HG03139 (cell line): ENCODE data around the gene PERCC1.
"Not testable (repeated sequence)": the region's sequence is repeated elsewhere in the genome, so short reads cannot be mapped to it uniquely, and the experiment has no call there.

ENCODE experiments used
- ATAC-seq: cut with Tn5 transposase; IDR thresholded peaks from one replicate; pipeline ENCODE4 v1.9.1; 2021; ENCODE audit not compliant: unreplicated experiment

PERCC1 gene

DNA sequence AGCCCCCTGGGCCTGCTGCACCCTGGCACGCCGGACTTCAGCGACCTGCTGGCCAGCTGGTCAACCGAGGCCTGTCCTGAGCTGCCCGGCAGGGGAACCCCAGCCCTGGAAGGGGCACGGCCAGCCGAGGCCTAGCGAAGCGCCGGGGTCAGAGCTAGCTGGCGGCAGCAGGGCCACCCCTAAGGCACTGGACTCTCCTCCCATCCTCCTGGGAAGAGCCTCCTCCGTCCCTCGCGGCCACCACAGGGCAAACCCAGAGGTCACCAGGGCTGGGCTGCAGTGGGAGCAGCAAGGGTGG is 2.3 kb downstream of the PERCC1 start:
- no peak for ATAC-seq

GRCh38 chr16:1433756-1434155 is 2.9 kb downstream of the PERCC1 start:
- no peak for ATAC-seq

DNA sequence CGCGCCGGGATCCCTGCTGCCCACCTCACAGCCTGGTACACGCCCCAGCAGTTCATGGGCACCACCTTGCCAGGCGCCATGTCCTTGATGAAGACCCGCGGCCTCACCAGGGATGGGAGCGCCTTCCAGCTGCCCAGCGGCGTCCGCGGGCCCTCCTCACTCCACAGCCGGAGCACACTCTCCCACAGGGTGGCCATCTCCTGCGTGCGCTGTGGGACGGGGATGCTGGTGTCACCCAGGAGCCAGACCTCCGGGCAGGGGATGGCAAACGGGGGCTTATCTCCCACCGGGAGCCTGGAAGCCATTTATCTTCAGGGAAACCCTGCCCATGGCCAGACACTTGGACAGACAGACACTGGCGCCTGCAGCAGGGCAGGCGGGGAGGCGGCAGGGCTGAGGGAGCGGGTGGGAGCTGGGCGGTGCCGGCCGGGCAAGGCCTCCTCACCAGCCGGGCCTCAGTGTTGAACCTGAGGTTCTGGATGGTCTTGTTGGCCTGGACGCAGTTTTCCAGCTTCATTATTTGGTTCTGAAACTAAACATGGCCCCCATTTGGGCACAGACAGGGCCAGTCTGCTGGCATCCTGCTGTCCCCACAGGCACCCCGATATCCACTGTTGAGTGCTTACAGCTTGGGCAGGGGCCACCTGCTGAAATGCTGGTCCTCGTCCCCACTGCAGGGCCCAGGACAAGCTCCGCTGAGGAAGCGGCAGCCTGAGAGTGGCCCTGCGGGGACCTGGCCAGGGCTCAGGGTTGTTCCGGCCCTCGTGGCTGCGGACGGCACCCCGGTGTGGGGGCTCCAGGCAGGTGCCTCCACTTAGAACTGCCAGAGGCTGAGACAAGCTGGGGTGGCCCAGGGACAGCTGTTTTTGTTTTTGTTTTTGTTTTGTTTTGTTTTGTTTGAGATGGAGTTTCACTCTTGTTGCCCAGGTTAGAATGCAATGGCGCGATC is 4.0 kb downstream of the PERCC1 start:
- ATAC-seq: no peak

DNA sequence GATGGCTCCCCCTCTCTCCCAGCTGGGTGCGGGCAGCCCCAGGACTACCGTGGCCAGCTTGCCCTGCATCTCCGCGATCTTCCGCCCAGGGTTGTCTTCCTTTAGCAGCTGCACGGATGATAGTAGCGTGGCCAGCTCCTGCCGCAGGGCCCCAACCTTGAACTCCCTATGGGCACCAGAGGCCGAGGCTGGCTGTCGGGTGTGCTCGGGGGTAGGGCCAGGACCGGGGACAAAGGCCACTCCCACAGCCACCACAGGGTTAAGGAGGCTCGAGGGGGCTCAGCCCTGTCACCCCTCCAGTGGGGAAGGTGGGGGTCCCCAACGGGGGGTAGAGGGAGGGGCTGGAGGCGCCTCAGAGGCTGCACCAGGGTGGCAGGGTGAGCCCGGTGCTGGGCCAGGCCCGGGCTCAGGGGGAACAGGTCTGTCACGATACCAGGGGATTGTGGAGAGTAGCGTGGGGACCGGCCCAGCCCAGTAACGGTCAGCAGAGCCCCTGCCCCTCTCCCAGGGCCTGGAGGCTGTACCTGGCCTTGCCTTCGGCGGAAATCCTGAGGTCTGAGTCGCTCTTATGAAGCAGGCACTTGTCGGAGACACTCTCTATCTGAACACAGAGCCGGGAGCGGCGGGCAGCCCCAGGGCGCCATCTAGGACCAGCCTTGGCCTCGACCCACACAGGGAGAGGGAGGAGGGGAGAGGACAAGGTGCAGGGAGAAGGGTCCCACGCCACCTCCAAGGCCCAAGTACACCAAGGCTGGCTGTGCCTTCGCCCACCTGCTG is 5.2 kb downstream of the PERCC1 start:
- ATAC-seq: no peak

GRCh38 chr16:1436731-1437355 is 6.0 kb downstream of the PERCC1 start:
- no peak for ATAC-seq

DNA sequence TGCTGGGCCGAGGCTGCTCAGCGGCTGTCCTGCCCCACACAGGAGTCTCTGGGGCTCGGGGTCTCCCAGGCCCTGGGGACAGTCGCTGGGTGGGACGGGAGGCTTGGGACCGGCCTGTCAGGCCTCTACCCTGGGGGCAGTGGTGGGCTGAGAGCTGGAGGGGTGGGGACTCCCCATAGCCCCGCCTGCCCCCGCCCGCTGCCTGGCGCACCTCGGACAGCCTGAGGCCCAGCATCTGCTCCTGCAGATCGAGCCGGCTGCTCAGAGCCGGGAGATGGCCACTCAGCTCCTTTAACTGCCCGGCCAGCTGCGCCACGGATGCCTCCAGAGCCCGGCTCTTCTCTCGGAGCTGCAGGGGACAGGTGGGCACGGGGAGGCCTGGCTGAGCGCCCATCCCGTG is 6.7 kb downstream of the PERCC1 start:
- ATAC-seq: no peak

DNA sequence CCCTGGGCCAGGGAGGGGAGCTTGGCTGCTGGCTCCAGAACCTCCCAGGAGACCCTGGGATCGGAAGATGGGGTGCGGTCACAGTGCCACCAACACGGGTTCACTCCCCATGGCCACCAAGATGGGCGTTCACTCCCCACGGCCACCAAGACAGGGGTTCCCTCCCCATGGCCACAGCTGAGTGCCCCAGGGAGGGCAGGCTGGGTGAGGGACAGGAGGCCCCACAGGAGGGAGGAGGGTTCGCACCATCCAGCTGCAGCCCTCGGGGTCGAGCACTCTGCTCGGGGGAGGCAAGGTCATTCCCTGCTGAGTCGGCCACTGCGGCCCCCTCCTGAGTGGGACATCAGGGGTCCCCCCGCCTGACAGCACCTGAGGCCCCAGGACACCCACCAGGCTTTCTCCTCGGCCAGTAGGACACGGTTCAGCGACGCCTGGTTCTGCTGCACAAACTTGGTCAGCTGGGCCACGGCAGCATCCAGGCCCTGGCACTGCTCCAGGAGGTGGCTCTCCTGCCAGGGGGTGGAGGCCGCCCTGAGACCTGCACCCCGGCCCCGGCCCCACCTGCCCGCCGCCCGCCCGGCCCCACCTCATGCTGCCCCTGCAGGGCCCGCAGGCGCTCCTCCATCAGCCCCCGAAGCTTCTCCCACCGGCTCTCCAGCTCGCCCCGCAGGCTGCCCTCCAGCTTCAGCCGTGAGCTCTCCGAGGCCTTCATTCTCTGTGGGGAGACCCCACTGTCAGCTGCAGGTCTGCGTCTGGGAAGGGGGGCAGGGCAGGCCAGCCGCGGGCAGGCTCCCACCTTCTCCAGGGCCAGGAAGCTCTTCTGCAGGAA is 7.6 kb downstream of the PERCC1 start:
- ATAC-seq: no peak

DNA sequence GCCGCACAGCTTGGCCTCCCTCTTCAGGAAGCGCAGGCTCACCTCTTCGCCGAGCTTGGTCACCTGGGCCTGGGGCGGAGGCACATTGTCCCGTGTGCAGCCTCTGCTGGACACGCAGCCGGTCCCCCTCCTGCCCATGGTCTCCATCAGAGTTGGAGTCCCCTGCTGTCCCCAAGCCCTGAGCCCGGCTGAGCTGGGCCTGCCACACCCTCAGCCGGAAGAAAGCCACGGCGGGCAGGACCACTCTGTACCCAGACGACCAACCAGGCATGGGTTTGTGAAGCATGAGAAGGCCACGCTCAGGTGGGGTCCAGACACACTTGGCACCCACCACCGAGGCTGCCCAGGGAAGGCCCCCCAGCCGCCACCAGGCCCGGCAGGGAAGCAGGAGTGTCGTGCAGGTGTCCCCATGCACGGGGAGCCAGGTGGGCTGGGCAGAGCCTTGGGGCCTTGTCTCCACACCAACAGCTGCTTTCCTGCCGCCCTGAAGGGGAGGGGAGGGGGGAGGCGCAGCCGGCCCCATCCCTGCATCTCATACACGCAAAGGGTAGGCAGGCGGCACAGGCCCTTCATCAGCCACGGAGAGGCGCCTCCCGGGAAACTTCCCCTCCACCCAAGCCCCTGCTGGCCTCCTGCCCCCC is 8.3 kb downstream of the PERCC1 start:
- no peak for ATAC-seq

DNA sequence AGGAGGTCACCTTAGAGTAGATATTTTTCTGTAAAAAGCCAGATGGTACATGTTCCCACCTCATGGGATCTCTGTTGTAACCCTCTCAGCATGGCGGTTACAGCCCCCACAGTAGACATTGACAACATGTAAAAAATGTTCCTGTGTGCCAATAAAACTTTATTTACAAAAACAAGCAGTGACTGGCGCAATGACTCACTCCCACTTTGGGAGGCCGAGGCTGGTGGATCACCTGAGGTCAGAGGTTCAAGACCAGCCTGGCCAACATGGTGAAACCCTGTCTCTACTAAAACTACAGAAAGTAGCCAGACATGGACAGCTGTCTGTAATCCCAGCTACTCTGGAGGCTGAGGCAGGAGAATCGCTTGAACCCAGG is 8.8 kb downstream of the PERCC1 start:
- ATAC-seq: not testable (repeated sequence)

GRCh38 chr16:1441391-1441829 is 10.5 kb downstream of the PERCC1 start:
- ATAC-seq: no peak

GRCh38 chr16:1442697-1443096 is 11.8 kb downstream of the PERCC1 start:
- ATAC-seq: no peak

DNA sequence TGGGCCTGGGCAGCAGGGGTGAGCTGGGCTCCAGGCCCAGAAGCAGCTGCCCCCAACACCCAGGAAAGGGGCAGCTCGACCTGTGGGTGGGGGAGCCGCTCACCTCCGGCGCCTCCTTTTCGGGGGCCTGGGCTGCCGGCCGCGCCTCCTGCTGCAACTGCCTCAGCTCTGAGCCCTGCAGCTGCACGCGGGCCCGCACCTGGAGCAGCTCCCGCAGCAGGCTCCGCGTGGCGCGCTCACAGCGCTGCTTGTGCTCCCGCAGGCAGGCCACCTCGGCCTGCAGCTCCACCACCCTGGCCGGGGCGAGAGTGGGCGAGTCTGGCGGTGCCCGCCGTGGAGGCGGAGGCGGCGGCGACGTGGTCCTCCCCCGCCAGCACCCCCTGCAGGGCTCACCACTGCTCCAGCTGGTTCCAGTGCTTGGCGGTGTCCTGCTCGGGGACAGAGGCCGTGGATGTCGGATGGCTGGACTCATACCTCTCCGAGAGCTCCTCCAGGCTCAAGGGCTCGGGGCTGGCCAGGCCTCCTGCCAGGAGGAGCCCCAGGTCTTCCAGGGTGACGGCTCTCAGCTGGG is 12.6 kb downstream of the PERCC1 start:
- ATAC-seq: no peak

GRCh38 chr16:1443980-1444729 is 13.3 kb downstream of the PERCC1 start, which contains the start of gene CCDC154:
TSS of gene CCDC154 (minus strand) at chr16:1444556. CDS start at chr16:1444322, 234 bp downstream.
- ATAC-seq: no peak

DNA sequence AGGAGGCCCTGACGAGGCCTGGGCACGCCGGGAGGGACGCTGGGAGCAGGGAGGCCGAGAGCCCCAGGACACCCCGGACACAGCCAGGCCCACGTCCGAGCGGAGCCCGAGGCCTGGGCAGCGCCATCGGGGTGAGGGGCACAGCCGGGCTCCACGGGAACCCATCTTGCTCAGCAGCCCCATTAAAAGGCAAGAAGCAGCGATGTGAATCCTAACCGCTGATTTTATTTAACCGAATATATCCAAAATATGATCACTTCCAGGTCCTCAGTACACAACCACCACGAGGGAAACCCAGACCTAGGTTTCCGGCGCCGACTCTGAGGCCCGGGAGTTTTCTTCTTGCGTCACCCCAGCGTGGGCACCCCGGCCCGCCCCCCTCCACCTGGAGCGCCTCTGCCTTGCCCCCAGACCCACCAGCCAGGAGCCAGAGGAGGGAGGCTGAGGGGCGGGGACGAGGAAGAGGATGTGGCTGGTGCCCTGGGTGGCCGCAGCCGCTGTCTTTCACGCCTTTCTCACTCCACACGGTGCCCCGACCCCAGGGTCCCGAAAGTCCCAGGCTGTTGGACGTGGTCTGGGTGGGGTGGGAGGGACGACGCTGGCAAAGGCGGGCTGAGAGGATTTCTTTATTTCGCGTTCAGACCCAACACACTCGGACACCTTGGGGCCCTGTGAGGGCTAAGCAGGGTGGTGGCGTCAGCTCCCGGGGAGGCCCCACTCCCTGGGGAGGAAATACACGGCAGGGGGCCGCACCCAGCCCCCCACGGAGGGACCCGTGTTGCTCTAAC is 14.0 kb downstream of the PERCC1 start:
- ATAC-seq: no peak

- no peak for ATAC-seq
Measured at GRCh38 chr16:1445518-1446203, 14.8 kb downstream of the PERCC1 start.

DNA sequence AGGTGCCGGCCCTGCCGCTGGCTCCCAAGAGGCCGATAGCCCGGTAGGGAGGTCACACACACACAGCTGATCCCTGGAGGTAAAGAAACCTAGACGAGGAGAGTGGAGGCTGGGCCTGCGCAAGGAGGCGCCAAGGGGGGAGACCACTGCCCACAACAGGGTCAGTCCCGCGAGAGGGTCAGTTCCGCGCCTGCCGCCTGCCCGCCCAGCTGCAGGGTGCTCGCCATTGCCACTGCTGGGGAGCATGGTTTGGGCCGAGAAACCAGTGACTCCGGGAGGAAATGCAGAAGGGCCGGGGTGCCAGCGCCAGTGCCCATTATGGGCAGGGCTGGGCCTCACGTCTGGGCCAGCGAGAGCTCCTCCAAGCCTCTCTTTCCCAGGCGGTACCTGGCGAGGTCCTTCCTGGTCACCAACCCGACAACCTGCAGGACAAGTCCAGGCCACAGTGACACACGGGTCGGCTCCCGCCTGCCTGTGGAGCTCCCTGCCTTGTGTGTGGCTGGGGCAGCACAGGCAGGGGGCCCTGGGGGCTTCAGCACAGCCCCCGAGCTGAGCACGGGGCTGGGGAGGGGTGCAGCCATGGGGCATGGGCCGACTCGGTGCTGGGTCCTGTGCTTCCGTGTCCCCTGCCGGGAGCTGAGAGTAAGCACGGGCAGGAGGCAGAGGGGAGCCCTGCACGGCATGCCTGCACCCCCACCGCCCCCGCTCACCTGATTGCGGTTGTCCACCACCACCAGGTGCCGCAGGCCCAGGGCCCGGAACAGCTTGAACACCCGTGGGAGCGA is 15.6 kb downstream of the PERCC1 start:
- no peak for ATAC-seq

- no peak for ATAC-seq
Measured at GRCh38 chr16:1447965-1448364, 17.1 kb downstream of the PERCC1 start.
